GM12865 (cell line): ENCODE data around the gene CCDC124.

Experiments used
- DNase-seq: peaks from one replicate; pipeline ENCODE4 v3.0.0; 2010; ENCODE audit warnings: low read depth
- H3K4me3 ChIP-seq: 2 replicates; pipeline ENCODE4 v1.5.1; 2011; ENCODE audit warnings: mild to moderate bottlenecking, low read depth, low read length, control low read depth
- CTCF ChIP-seq: IDR thresholded peaks from 2 replicates; pipeline ENCODE4 v1.5.1; 2011; ENCODE audit warnings: low read length, control low read depth, low read depth, inconsistent platforms; ENCODE audit not compliant: insufficient read depth; ENCODE audit errors: missing control alignments

The CCDC124 gene

GRCh38 chr19:17922138-17922537, 10.7 kb upstream of the CCDC124 start:
- no peak for TF ChIP-seq CTCF
- H3K4me3 ChIP-seq, result no peak overlapping the region
- no peak for DNase-seq

GRCh38 chr19:17926044-17926443, 6.8 kb upstream of the CCDC124 start:
- no peak overlapping the region for H3K4me3 ChIP-seq
- no peak for TF ChIP-seq CTCF
- peak; percentile 71 for DNase-seq

- no peak for TF ChIP-seq CTCF
- no peak overlapping the region for H3K4me3 ChIP-seq
- peak; percentile 86 for DNase-seq
Observed at GRCh38 chr19:17929056-17929455, 3.8 kb upstream of the CCDC124 start.

- peak; percentile 55 for DNase-seq
Observed at GRCh38 chr19:17931532-17932191, 1.2 kb upstream of the CCDC124 start.

GRCh38 chr19:17933414-17934129, 757 bp downstream of the CCDC124 start:
- TF ChIP-seq CTCF, result no peak
- no peak for DNase-seq
- H3K4me3 ChIP-seq, result peak overlapping the region; percentile 100

More at GRCh38 chr19:17931532-17932191, 1.2 kb upstream of the CCDC124 start:
- no peak for TF ChIP-seq CTCF
- H3K4me3 ChIP-seq, result peak overlapping the region; percentile 100

GRCh38 chr19:17936379-17936778, 3.6 kb downstream of the CCDC124 start:
- DNase-seq, result no peak
- no peak for TF ChIP-seq CTCF
- H3K4me3 ChIP-seq, result no peak overlapping the region
